Measurements from ENCODE around the gene KRTAP13-3.

- TF ChIP-seq REST (IDR thresholded peaks at IDR 0.05; ENCODE audit: low read depth) (no peak), CTCF (IDR thresholded peaks at IDR 0.05 in 2 of 3, conservative IDR thresholded peaks at IDR 0.05 in 1 of 3; ENCODE audit: borderline replicate concordance in 1 of 3, insufficient read depth in 1 of 3, low read depth in 2 of 3, low read length in 2 of 3) (no peak), POLR2A (IDR thresholded peaks at IDR 0.05; ENCODE audit: borderline replicate concordance, extremely low read depth, insufficient read depth, insufficient read length) (no peak), CBX3 (IDR thresholded peaks at IDR 0.05; ENCODE audit: low read depth) (no peak), ZNF274 (IDR thresholded peaks at IDR 0.05; ENCODE audit: low read depth, low read length) (no peak), ZFX (IDR thresholded peaks at IDR 0.05) (no peak), EZH2 (IDR thresholded peaks at IDR 0.05) (no peak), POLR2AphosphoS5 (IDR thresholded peaks at IDR 0.05; ENCODE audit: low read depth, low read length) (no peak), RAD21 (IDR thresholded peaks at IDR 0.05; ENCODE audit: low read depth) (no peak; the same call in 1 of the 2 replicates), CEBPB (IDR thresholded peaks at IDR 0.05; ENCODE audit: low read depth) (no peak), TCF7L2 (IDR thresholded peaks at IDR 0.05; ENCODE audit: borderline replicate concordance, extremely low read depth, insufficient read depth, insufficient read length) (peak; percentile 21), MAX (IDR thresholded peaks at IDR 0.05) (no peak)
Measured at GRCh38 chr21:30408782-30409494, 16.8 kb downstream of the KRTAP13-3 start.

Measured in HCT116 (cell line).